ENCODE data around the gene KCNJ9.
A peak's percentile ranks its signal among the peaks of the same experiment; 100 is the strongest.

The KCNJ9 gene

GRCh38 chr1:160066829-160067745 is 14.3 kb upstream of the KCNJ9 start:
- FAIRE-seq (no peak), DNase-seq (ENCODE audit: low spot score) (no peak)

- DNase-seq (ENCODE audit: low spot score) = no peak
- FAIRE-seq = no peak
Measured at GRCh38 chr1:160068225-160068624, 13.1 kb upstream of the KCNJ9 start.

GRCh38 chr1:160069460-160070231 is 11.7 kb upstream of the KCNJ9 start, which contains the start of gene KCNJ10:
KCNJ10 (minus strand) TSS chr1:160070160; CDS start chr1:160042532, 27,628 bp downstream.
- no peak for FAIRE-seq
- no peak for DNase-seq (ENCODE audit: low spot score)

- FAIRE-seq (no peak), DNase-seq (ENCODE audit: low spot score) (peak; percentile 90)
Measured at GRCh38 chr1:160070243-160071163, 10.8 kb upstream of the KCNJ9 start.

- no peak for DNase-seq (ENCODE audit: low spot score)
- FAIRE-seq = no peak
Measured at GRCh38 chr1:160071289-160071688, 10.0 kb upstream of the KCNJ9 start.

GRCh38 chr1:160074865-160075264 is 6.5 kb upstream of the KCNJ9 start:
- FAIRE-seq = no peak
- no peak for DNase-seq (ENCODE audit: low spot score)

- FAIRE-seq = no peak
- DNase-seq (ENCODE audit: low spot score) = no peak
Measured at GRCh38 chr1:160075836-160076235, 5.5 kb upstream of the KCNJ9 start.

- FAIRE-seq = no peak
- DNase-seq (ENCODE audit: low spot score) = no peak
Measured at GRCh38 chr1:160076295-160076694, 5.0 kb upstream of the KCNJ9 start.

GRCh38 chr1:160077486-160077885 is 3.9 kb upstream of the KCNJ9 start:
- no peak for DNase-seq (ENCODE audit: low spot score)
- FAIRE-seq = no peak

GRCh38 chr1:160078512-160079195 is 2.7 kb upstream of the KCNJ9 start:
- DNase-seq (ENCODE audit: low spot score) (peak; percentile 42), FAIRE-seq (no peak)

- no peak for DNase-seq (ENCODE audit: low spot score)
- no peak for FAIRE-seq
Measured at GRCh38 chr1:160079448-160079847, 1.9 kb upstream of the KCNJ9 start.

GRCh38 chr1:160080381-160081100 is 797 bp upstream of the KCNJ9 start:
- DNase-seq (ENCODE audit: low spot score) = no peak
- FAIRE-seq = no peak

- DNase-seq (ENCODE audit: low spot score) (no peak), FAIRE-seq (no peak)
Measured at GRCh38 chr1:160082487-160082886, 1.1 kb downstream of the KCNJ9 start.

- FAIRE-seq = no peak
- DNase-seq (ENCODE audit: low spot score) = no peak
Measured at GRCh38 chr1:160082926-160083325, 1.6 kb downstream of the KCNJ9 start.

GRCh38 chr1:160083968-160084770 is 2.8 kb downstream of the KCNJ9 start:
- DNase-seq (ENCODE audit: low spot score) (no peak), FAIRE-seq (no peak)

GRCh38 chr1:160084771-160085321 is 3.5 kb downstream of the KCNJ9 start:
- DNase-seq (ENCODE audit: low spot score) (no peak), FAIRE-seq (no peak)

GRCh38 chr1:160085686-160086455 is 4.5 kb downstream of the KCNJ9 start:
- FAIRE-seq = peak; percentile 23

GRCh38 chr1:160086456-160086892 is 5.1 kb downstream of the KCNJ9 start:
- DNase-seq (ENCODE audit: low spot score) (no peak), FAIRE-seq (no peak)

More at GRCh38 chr1:160085686-160086455, 4.5 kb downstream of the KCNJ9 start:
- peak; percentile 82 for DNase-seq (ENCODE audit: low spot score)
